ENCODE results near the gene PDK2.

DNA sequence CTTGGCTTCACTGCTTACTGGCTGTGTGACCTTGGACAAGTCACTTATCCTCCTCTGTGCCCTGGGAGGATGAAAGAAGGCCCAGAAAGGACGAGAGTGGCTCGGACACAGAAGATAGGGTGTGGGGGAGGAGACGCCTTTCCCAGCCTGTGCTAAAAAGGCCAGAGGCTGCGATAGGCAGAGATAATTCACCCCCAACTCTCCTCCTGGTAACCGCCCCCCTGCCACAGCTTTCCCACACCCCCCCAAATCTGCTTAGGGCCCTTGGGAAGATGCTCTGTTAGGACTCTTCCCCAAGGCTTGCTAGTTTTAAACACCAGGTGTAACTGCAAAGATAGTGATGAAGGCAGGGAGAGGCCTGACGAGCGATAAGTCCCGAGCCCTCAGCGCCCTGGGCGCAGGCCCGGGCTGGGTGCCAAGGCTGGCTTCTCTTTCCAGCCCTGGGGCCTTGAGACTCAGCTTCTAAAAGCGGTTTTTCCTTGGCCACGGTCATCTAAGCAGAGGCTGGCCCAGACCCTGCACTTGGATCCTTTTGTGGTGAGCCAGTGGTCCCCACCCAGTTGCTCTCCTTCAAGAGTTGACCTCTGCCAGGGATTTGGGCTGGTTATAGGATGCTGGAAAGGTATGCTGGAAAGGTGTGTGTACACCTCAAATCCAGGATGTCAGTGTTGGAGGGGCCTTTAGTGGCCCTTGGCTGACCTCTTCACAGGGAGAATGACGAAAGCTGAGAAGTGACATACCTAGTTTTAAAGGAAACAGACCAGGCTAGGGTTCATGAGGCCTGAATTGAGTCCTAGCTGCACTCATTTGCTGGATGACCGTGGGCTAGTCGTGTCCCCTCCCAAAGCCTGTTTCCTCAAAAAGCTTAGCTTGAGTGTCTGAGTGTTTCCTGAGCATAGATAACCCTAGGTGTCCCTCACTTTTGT lies 58.8 kb downstream of the PDK2 start:
- TF ChIP-seq CTCF (IDR thresholded peaks at IDR 0.05) (no peak), EZH2 (IDR thresholded peaks at IDR 0.05) (no peak), EZH2phosphoT487 (IDR thresholded peaks at IDR 0.05) (no peak)

All from neural progenitor cell (in vitro differentiated cells).